ENCODE results near the gene AGBL3.

Gene AGBL3

DNA sequence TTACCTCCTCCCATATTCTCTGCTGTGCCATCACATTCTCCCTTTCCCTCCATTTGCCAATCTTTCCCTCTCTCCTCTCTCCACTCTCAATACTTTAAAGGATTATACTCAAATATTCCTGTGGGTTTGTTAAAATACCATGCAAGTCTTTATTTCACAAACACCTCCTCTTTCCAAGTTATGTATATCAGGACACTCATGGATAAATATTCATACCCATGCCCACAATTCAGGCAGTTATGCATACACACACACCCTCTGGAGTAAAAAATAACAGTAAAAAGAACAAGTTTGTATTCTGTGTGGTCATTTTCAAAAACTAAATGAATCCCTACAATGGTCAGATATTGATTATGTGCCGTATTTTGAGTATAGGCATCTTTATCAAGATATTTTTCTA, 88.2 kb downstream of the AGBL3 start:
- TF ChIP-seq POLR2AphosphoS5 (IDR thresholded peaks at IDR 0.05; ENCODE audit: borderline replicate concordance, low read depth, low read length) = no peak
- no peak for TF ChIP-seq FOXP2 (optimal IDR thresholded peaks at IDR 0.05; ENCODE audit: control extremely low read depth, extremely low read length, insufficient read depth)
- TF ChIP-seq EZH2 (IDR thresholded peaks at IDR 0.05) = no peak
- H3K4me3 ChIP-seq = no peak overlapping the region
- H3K9me3 ChIP-seq (ENCODE audit: low read depth, low read length) = no peaks in the 10 kb centered on the region
- no peak for DNase-seq (ENCODE audit: low read depth, low spot score)
- H3K9ac ChIP-seq (ENCODE audit: insufficient read length) = no peak overlapping the region
- H3K36me3 ChIP-seq (ENCODE audit: insufficient read depth, low read length) = no peaks in the 10 kb centered on the region
- H3K27ac ChIP-seq = no peak overlapping the region

DNA sequence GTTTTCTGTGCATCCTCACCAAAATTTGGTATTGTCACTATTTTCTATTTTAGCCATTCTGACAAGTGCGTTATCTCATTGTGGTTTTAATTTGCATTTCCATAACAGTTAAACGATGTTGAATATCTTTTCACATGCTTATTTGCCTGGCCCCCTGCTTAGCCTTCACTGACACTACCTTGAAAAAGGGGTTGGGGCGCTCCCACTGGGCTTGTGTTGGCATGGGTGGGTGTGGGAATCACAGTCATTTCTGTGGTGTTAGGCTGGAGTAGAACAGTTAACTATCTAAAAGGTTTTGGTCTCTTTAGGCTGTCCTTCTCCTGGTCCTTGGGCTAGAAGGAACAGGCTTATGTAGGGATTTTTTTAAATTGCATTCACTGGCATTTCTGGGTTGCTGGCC, 89.4 kb downstream of the AGBL3 start:
- Histone ChIP-seq H3K9ac (ENCODE audit: insufficient read length) (no peak overlapping the region), H3K36me3 (ENCODE audit: insufficient read depth, low read length) (no peaks in the 10 kb centered on the region), H3K4me3 (no peak overlapping the region), H3K27ac (no peak overlapping the region), H3K9me3 (ENCODE audit: low read depth, low read length) (no peaks in the 10 kb centered on the region)
- DNase-seq (ENCODE audit: low read depth, low spot score) = no peak
- no peak for TF ChIP-seq POLR2AphosphoS5 (IDR thresholded peaks at IDR 0.05; ENCODE audit: borderline replicate concordance, low read depth, low read length)
- no peak for TF ChIP-seq EZH2 (IDR thresholded peaks at IDR 0.05)

DNA sequence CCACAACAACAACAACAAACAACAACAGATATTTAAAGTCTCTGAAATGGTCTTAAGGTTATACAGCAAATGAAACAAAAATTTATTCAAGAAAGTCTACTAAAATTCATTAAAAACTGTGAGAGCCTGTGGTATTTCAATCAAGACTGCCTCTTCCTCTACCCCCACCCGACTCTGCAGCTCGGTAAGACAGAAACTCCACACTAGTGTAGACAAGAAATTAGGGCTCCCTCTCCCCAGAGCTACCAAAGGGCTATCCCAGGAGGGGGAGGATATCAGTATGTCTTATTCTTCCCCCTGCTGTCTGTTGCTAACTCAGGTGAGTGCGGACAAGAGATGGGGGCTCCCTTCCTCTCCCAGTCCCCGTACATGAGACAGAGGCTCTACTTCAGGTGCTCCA, 90.6 kb downstream of the AGBL3 start:
- DNase-seq (ENCODE audit: low read depth, low spot score) = no peak
- no peaks in the 10 kb centered on the region for H3K9me3 ChIP-seq (ENCODE audit: low read depth, low read length)
- no peak overlapping the region for H3K9ac ChIP-seq (ENCODE audit: insufficient read length)
- no peak overlapping the region for H3K4me3 ChIP-seq
- H3K36me3 ChIP-seq (ENCODE audit: insufficient read depth, low read length) = no peaks in the 10 kb centered on the region
- H3K27ac ChIP-seq = no peak overlapping the region
- TF ChIP-seq POLR2AphosphoS5 (IDR thresholded peaks at IDR 0.05; ENCODE audit: borderline replicate concordance, low read depth, low read length) = no peak
- TF ChIP-seq EZH2 (IDR thresholded peaks at IDR 0.05) = no peak
- no peak for TF ChIP-seq FOXP2 (optimal IDR thresholded peaks at IDR 0.05; ENCODE audit: control extremely low read depth, extremely low read length, insufficient read depth)

DNA sequence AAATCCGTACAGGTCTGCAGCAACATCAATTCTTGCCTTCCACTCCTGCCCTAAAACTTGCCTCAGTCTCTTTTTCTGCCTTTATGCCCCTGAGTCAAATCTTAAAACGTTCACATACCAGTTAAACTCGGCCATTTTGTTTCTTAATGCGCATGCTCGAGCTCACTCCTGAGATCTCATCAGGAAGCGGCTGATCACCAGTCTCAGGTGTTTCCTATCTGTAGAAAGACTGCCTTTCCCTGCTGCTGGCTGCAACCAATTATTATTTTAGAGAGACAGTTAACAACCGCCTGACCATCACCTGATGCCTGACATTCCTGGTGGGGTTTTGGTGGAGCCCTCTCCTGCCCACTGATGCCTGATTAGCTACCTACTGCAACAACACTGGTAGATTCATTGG, 91.3 kb downstream of the AGBL3 start:
- TF ChIP-seq EZH2 (IDR thresholded peaks at IDR 0.05) (no peak), POLR2AphosphoS5 (IDR thresholded peaks at IDR 0.05; ENCODE audit: borderline replicate concordance, low read depth, low read length) (no peak), FOXP2 (optimal IDR thresholded peaks at IDR 0.05; ENCODE audit: control extremely low read depth, extremely low read length, insufficient read depth) (no peak)
- DNase-seq (ENCODE audit: low read depth, low spot score) = no peak

DNA sequence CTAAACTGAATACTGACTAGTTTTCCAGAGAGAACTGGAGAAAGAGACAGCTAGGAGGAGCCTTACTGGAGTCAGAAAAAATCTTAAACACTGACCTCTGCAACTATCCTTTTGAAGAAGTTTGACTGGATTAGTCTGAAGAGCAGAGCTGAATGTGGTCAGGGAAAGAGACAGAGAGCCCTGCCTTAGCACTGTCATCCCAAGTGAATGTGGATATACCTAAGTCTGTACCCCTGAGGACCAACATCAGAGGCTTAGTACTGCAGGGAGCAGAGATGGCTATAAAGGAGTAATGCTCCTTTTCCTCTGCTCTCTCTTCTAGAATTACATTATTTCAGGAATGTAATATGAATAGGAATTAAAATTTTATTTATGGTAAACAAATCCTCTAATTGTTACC, 91.7 kb downstream of the AGBL3 start:
- no peaks in the 10 kb centered on the region for H3K9me3 ChIP-seq (ENCODE audit: low read depth, low read length)
- no peak overlapping the region for H3K9ac ChIP-seq (ENCODE audit: insufficient read length)
- H3K4me3 ChIP-seq = no peak overlapping the region
- DNase-seq (ENCODE audit: low read depth, low spot score) = no peak
- TF ChIP-seq EZH2 (IDR thresholded peaks at IDR 0.05) (no peak), FOXP2 (optimal IDR thresholded peaks at IDR 0.05; ENCODE audit: control extremely low read depth, extremely low read length, insufficient read depth) (no peak), POLR2AphosphoS5 (IDR thresholded peaks at IDR 0.05; ENCODE audit: borderline replicate concordance, low read depth, low read length) (no peak)
- no peaks in the 10 kb centered on the region for H3K36me3 ChIP-seq (ENCODE audit: insufficient read depth, low read length)
- no peak overlapping the region for H3K27ac ChIP-seq

More for the DNA sequence above, 91.3 kb downstream of the AGBL3 start:
- Histone ChIP-seq H3K36me3 (ENCODE audit: insufficient read depth, low read length) (no peaks in the 10 kb centered on the region), H3K27ac (no peak overlapping the region), H3K9me3 (ENCODE audit: low read depth, low read length) (no peaks in the 10 kb centered on the region), H3K4me3 (no peak overlapping the region), H3K9ac (ENCODE audit: insufficient read length) (no peak overlapping the region)

DNA sequence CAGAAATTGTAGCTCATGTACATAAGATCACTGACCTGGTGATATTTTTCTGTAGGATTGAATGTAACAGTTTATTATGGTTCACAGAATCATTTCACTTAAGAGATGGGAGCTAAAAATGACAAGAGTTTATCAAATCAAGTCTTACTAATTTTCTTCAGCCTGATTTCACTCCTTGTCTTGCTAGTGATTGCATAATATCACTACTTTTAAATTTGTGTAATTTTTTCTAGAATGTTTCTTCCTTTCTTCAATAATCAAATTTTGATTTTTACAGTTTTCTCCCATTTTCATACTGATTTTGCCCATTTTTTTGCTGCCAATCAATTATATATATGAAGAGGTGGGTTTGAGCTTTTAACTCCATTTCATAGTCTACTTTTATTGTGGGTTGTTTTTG, 92.8 kb downstream of the AGBL3 start:
- TF ChIP-seq FOXP2 (optimal IDR thresholded peaks at IDR 0.05; ENCODE audit: control extremely low read depth, extremely low read length, insufficient read depth) (no peak), EZH2 (IDR thresholded peaks at IDR 0.05) (no peak), POLR2AphosphoS5 (IDR thresholded peaks at IDR 0.05; ENCODE audit: borderline replicate concordance, low read depth, low read length) (no peak)
- Histone ChIP-seq H3K9me3 (ENCODE audit: low read depth, low read length) (no peaks in the 10 kb centered on the region), H3K27ac (no peak overlapping the region), H3K36me3 (ENCODE audit: insufficient read depth, low read length) (no peaks in the 10 kb centered on the region), H3K4me3 (no peak overlapping the region), H3K9ac (ENCODE audit: insufficient read length) (no peak overlapping the region)
- no peak for DNase-seq (ENCODE audit: low read depth, low spot score)

DNA sequence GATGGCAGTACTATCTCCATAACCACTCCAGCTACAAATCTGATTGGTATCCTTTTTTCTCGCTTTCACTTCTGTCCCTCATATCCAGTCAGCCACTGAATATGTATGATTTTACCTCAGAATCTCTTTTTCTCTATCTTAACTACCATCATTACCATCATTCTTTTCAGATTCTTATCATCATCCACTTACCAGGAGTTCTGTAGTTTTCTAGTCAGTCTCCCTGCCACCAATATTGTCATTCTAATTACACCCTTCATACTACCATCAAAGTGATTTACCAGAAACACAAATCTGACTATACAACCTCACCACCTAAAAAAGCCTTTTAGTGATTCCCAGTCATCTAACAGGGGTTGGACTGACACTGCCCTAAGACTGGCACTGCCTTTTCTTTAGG, 96.7 kb downstream of the AGBL3 start:
- Histone ChIP-seq H3K9me3 (ENCODE audit: low read depth, low read length) (no peaks in the 10 kb centered on the region), H3K9ac (ENCODE audit: insufficient read length) (no peak overlapping the region), H3K27ac (no peak overlapping the region), H3K4me3 (no peak overlapping the region), H3K36me3 (ENCODE audit: insufficient read depth, low read length) (no peaks in the 10 kb centered on the region)
- no peak for DNase-seq (ENCODE audit: low read depth, low spot score)
- TF ChIP-seq EZH2 (IDR thresholded peaks at IDR 0.05) (no peak), POLR2AphosphoS5 (IDR thresholded peaks at IDR 0.05; ENCODE audit: borderline replicate concordance, low read depth, low read length) (no peak), FOXP2 (optimal IDR thresholded peaks at IDR 0.05; ENCODE audit: control extremely low read depth, extremely low read length, insufficient read depth) (no peak)

DNA sequence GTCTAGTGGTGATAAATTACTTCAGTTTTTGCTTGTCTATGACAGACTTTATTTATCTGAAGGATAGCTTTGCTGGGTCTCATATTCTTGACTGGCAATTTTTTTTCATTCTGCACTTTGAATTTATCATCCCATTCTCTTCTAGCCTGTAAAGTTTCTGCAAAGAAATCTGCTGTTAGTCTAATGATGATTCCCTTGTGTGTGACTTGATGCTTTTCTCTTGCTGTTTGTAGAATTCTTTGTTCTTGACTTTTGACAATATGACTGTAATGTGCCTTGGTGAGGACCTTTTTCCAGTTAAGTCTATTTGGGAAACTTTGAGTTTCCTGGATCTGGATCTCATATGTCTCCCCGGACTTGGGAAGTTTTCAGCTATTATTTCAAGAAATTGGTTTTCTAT, 102.3 kb downstream of the AGBL3 start:
- Histone ChIP-seq H3K9me3 (ENCODE audit: low read depth, low read length) (no peaks in the 10 kb centered on the region), H3K36me3 (ENCODE audit: insufficient read depth, low read length) (no peaks in the 10 kb centered on the region), H3K4me3 (no peak overlapping the region), H3K27ac (no peak overlapping the region), H3K9ac (ENCODE audit: insufficient read length) (no peak overlapping the region)
- TF ChIP-seq EZH2 (IDR thresholded peaks at IDR 0.05) (no peak), POLR2AphosphoS5 (IDR thresholded peaks at IDR 0.05; ENCODE audit: borderline replicate concordance, low read depth, low read length) (no peak), FOXP2 (optimal IDR thresholded peaks at IDR 0.05; ENCODE audit: control extremely low read depth, extremely low read length, insufficient read depth) (no peak)
- no peak for DNase-seq (ENCODE audit: low read depth, low spot score)

DNA sequence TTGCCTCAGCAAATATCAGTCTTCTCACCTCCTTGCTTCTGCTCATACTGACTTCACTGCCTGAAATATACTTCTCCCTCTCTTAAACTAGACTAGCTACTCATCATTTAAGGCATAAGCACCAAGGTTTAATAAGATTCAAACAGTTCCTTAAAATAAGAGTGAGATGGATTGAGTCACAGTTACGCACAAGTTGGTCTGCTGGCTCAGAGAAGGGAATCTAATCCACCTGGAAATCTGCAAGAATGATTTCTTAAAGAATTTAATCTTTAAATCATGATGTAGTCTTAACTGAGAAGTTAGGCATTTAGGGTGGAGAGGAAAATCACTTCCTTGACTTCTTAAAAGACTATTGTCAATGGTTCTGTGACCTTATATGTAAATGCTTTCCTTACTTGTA, 105.4 kb downstream of the AGBL3 start:
- DNase-seq (ENCODE audit: low read depth, low spot score) = no peak
- H3K9me3 ChIP-seq (ENCODE audit: low read depth, low read length) = no peaks in the 10 kb centered on the region
- TF ChIP-seq POLR2AphosphoS5 (IDR thresholded peaks at IDR 0.05; ENCODE audit: borderline replicate concordance, low read depth, low read length) (no peak), EZH2 (IDR thresholded peaks at IDR 0.05) (no peak), FOXP2 (optimal IDR thresholded peaks at IDR 0.05; ENCODE audit: control extremely low read depth, extremely low read length, insufficient read depth) (no peak)

More for the DNA sequence above, 105.4 kb downstream of the AGBL3 start:
- H3K27ac ChIP-seq = no peak overlapping the region
- no peaks in the 10 kb centered on the region for H3K36me3 ChIP-seq (ENCODE audit: insufficient read depth, low read length)
- no peak overlapping the region for H3K4me3 ChIP-seq
- no peak overlapping the region for H3K9ac ChIP-seq (ENCODE audit: insufficient read length)

Measured in SK-N-MC (cell line).